ENCODE results near the gene TPM2. TPM values are rescaled to one million over a fixed set of nuclear protein-coding genes. Genes with fewer than 3 reads are reported as not detected.
"Not testable (repeated sequence)": the region's sequence is repeated elsewhere in the genome, so short reads cannot be mapped to it uniquely, and the experiment has no call there.

Gene TPM2
- total RNA-seq, 1 experiment from 2014 or later = 7.0 TPM

DNA sequence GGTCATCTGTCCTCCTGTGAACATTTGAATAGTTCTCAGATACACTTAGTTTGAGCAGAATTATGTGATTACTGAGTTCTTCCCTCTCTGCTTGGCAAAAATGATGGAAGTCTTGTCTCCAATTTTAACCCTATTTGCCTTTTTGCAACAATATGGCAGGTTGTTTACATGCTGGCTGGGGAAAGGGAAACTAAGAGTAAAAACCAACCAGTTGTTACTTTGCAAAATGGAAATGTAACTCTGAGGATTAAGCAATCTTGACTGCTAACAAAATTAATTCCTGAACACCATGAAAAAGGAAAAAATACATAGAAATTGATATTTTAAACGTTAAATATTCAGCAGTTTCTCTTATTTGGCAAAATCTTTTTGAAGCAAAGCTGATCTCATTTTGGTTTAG is 50.1 kb downstream of the TPM2 start:
- no peak overlapping the region for H3K9ac ChIP-seq (ENCODE audit: low read length)
- ChIA-PET CTCF (no interaction called here), POLR2A (ENCODE audit: unreplicated experiment) (no interaction called here)
- no peaks in the 10 kb centered on the region for H3K9me2 ChIP-seq (replicated peaks; ENCODE audit: low read length)
- H3K27ac ChIP-seq (ENCODE audit: low read length) = no peak overlapping the region
- no peak overlapping the region for H2AFZ ChIP-seq (ENCODE audit: low read length)
- DNase-seq (no peak), ATAC-seq (no peak)
- H3K79me2 ChIP-seq (ENCODE audit: low read length) = no peaks in the 10 kb centered on the region
- no peaks in the 10 kb centered on the region for H3K36me3 ChIP-seq (ENCODE audit: low read depth, low read length)
- no peaks in the 10 kb centered on the region for H4K20me1 ChIP-seq (ENCODE audit: low read length)
- intact Hi-C loops (cut with micrococcal nuclease) = no loop called here
- no peaks in the 10 kb centered on the region for H3K4me1 ChIP-seq (ENCODE audit: insufficient read depth, low read length)
- TF ChIP-seq EZH2phosphoT487 (IDR thresholded peaks at IDR 0.05; ENCODE audit: borderline replicate concordance, low read length) (no peak), EZH2 (IDR thresholded peaks at IDR 0.05; ENCODE audit: low read length, unreplicated experiment) (no peak)
- TF ChIP-seq, protein P1, sequence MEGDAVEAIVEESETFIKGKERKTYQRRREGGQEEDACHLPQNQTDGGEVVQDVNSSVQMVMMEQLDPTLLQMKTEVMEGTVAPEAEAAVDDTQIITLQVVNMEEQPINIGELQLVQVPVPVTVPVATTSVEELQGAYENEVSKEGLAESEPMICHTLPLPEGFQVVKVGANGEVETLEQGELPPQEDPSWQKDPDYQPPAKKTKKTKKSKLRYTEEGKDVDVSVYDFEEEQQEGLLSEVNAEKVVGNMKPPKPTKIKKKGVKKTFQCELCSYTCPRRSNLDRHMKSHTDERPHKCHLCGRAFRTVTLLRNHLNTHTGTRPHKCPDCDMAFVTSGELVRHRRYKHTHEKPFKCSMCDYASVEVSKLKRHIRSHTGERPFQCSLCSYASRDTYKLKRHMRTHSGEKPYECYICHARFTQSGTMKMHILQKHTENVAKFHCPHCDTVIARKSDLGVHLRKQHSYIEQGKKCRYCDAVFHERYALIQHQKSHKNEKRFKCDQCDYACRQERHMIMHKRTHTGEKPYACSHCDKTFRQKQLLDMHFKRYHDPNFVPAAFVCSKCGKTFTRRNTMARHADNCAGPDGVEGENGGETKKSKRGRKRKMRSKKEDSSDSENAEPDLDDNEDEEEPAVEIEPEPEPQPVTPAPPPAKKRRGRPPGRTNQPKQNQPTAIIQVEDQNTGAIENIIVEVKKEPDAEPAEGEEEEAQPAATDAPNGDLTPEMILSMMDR (conservative IDR thresholded peaks at IDR 0.05; ENCODE audit: low read depth, low read length) = no peak
- H3K9me3 ChIP-seq (ENCODE audit: low read length) = no peaks in the 10 kb centered on the region
- no peak overlapping the region for H3K4me3 ChIP-seq (ENCODE audit: low read length)
- no peaks in the 10 kb centered on the region for H3K27me3 ChIP-seq (ENCODE audit: low read length)
- no peaks in the 10 kb centered on the region for H3F3A ChIP-seq (ENCODE audit: low read length, unreplicated experiment)
- BruUV-seq (replicated peaks) = no TSS peak
- no peak overlapping the region for H3K4me2 ChIP-seq (ENCODE audit: low read length)

DNA sequence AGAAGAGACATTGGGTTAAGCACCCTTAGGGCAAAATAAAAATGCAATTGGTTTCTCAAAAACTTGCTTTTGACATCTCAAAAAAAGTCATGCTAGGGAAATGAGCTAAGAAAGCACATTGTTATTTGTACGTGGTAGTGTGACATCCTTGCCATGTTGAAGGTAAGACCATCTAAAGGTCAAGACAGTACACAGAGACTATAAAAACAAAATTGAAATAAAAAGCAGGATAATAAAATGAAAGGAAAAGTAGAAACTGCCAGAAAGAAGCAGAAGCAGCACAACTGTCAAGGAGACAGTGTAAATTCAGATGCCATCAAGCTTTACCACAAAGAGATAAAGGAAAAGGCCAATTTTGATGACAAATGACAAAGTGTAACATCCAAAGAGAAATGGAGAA is 50.5 kb downstream of the TPM2 start:
- POLR2A ChIA-PET (ENCODE audit: unreplicated experiment); H3K9me3 ChIP-seq (ENCODE audit: low read length); CTCF ChIA-PET; H3K79me2 ChIP-seq (ENCODE audit: low read length); H4K20me1 ChIP-seq (ENCODE audit: low read length); H3K4me2 ChIP-seq (ENCODE audit: low read length); H3K9me2 ChIP-seq (replicated peaks; ENCODE audit: low read length); DNase-seq; H3K4me1 ChIP-seq (ENCODE audit: insufficient read depth, low read length); H3K9ac ChIP-seq (ENCODE audit: low read length); H3K27ac ChIP-seq (ENCODE audit: low read length); H3K4me3 ChIP-seq (ENCODE audit: low read length); H3K27me3 ChIP-seq (ENCODE audit: low read length); intact Hi-C loops (cut with micrococcal nuclease); H2AFZ ChIP-seq (ENCODE audit: low read length); BruUV-seq (replicated peaks); H3F3A ChIP-seq (ENCODE audit: low read length, unreplicated experiment); ATAC-seq; H3K36me3 ChIP-seq (ENCODE audit: low read depth, low read length): not testable (repeated sequence)

DNA sequence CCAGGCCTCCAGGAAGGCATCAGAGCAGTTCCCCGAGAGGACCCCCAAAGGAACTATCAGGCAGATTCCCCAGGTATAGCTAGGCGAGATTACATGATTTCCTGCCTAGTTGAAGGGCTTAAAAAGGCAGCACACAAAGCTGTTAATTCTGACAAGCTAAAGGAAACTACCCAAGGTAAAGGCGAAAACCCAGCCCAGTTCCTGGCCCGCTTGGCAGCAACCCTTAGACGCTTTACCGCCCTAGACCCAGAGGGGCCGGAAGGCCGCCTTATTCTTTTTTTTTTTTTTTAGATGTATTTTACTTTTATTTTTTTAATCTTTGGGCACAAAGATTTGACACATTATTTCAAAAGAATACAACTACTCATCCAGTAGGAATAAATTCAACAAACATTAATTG is 51.0 kb downstream of the TPM2 start:
- H3F3A ChIP-seq (ENCODE audit: low read length, unreplicated experiment); H3K4me1 ChIP-seq (ENCODE audit: insufficient read depth, low read length); BruUV-seq (replicated peaks); H3K9ac ChIP-seq (ENCODE audit: low read length); H3K79me2 ChIP-seq (ENCODE audit: low read length); ATAC-seq; H2AFZ ChIP-seq (ENCODE audit: low read length); H3K4me3 ChIP-seq (ENCODE audit: low read length); H3K9me3 ChIP-seq (ENCODE audit: low read length); H3K27ac ChIP-seq (ENCODE audit: low read length); H3K36me3 ChIP-seq (ENCODE audit: low read depth, low read length); POLR2A ChIA-PET (ENCODE audit: unreplicated experiment); CTCF ChIA-PET; H3K4me2 ChIP-seq (ENCODE audit: low read length); H4K20me1 ChIP-seq (ENCODE audit: low read length); H3K9me2 ChIP-seq (replicated peaks; ENCODE audit: low read length); intact Hi-C loops (cut with micrococcal nuclease); H3K27me3 ChIP-seq (ENCODE audit: low read length); DNase-seq: not testable (repeated sequence)

DNA sequence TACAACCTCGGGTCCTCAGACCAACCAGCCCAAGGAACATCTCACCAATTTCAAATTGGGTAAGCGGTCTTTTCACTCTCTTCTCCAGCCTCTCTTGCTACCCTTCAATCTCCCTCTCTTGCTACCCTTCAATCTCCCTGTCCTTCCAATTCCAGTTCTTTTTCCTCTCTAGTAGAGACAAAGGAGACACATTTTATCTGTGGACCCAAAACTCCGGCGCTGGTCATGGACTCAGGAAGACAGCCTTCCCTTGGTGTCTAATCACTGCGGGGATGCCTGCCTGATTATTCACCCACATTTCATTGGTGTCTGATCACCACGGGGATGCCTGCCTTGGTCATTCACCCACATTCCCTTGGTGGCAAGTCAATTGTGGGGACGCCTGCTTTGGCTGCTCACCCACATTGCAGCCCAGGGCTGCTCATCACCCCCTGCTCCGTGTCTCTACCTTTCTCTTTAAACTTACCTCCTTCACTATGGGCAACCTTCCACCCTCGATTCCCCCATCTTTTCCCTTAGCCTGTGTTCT is 52.2 kb downstream of the TPM2 start:
- H3K36me3 ChIP-seq (ENCODE audit: low read depth, low read length); H3K27me3 ChIP-seq (ENCODE audit: low read length); H3K27ac ChIP-seq (ENCODE audit: low read length); H3K9me2 ChIP-seq (replicated peaks; ENCODE audit: low read length); POLR2A ChIA-PET (ENCODE audit: unreplicated experiment); H3K9me3 ChIP-seq (ENCODE audit: low read length); intact Hi-C loops (cut with micrococcal nuclease); H4K20me1 ChIP-seq (ENCODE audit: low read length); H3K4me3 ChIP-seq (ENCODE audit: low read length); DNase-seq; H3K4me1 ChIP-seq (ENCODE audit: insufficient read depth, low read length); CTCF ChIA-PET; BruUV-seq (replicated peaks); ATAC-seq; H3K9ac ChIP-seq (ENCODE audit: low read length); H2AFZ ChIP-seq (ENCODE audit: low read length); H3K4me2 ChIP-seq (ENCODE audit: low read length); H3F3A ChIP-seq (ENCODE audit: low read length, unreplicated experiment); H3K79me2 ChIP-seq (ENCODE audit: low read length): not testable (repeated sequence)

DNA sequence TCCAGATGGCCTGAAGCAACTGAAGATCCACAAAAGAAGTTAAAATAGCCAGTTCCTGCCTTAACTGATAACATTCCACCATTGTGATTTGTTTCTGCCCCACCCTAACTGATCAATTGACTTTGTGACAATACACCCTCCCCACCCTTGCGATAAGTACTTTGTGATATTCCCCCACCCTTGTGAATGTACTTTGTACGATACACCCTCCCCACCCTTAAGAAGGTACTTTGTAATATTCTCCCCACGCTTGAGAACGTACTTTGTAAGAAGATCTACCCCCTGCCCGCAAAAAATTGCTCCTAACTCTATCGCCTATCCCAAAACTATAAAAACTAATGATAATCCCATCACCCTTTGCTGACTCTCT is 52.9 kb downstream of the TPM2 start:
- H3K4me1 ChIP-seq (ENCODE audit: insufficient read depth, low read length); H3K4me3 ChIP-seq (ENCODE audit: low read length); ATAC-seq; H3K79me2 ChIP-seq (ENCODE audit: low read length); intact Hi-C loops (cut with micrococcal nuclease); H2AFZ ChIP-seq (ENCODE audit: low read length); H3F3A ChIP-seq (ENCODE audit: low read length, unreplicated experiment); H3K9ac ChIP-seq (ENCODE audit: low read length); H3K36me3 ChIP-seq (ENCODE audit: low read depth, low read length); H3K4me2 ChIP-seq (ENCODE audit: low read length); CTCF ChIA-PET; DNase-seq; POLR2A ChIA-PET (ENCODE audit: unreplicated experiment); BruUV-seq (replicated peaks); H3K9me2 ChIP-seq (replicated peaks; ENCODE audit: low read length); H4K20me1 ChIP-seq (ENCODE audit: low read length); H3K27ac ChIP-seq (ENCODE audit: low read length); H3K9me3 ChIP-seq (ENCODE audit: low read length); H3K27me3 ChIP-seq (ENCODE audit: low read length): not testable (repeated sequence)
